Ureter (tissue), 1 donor: Measurements from ENCODE around the gene HYAL4. TPM values are rescaled to one million over a fixed set of nuclear protein-coding genes. Genes with fewer than 3 reads are reported as not detected.
"Not testable (repeated sequence)": the region's sequence is repeated elsewhere in the genome, so short reads cannot be mapped to it uniquely, and the experiment has no call there.

Source experiments
- DNase-seq: peaks from one replicate; pipeline ENCODE4 v3.0.0-alpha.2; 2020; ENCODE audit warnings: low spot score
- total RNA-seq: library from RNA; stranded (reverse); gene quantifications from one replicate; pipeline ENCODE4 v1.2.4, GENCODE V29; 2023
- donor health status: DM: yes; HTN: yes; CAD: no.

Gene HYAL4
- 0.23 TPM for total RNA-seq

GRCh38 chr7:123844712-123845219, at the start of gene HYAL4:
Gene HYAL4 (plus strand): TSS chr7:123845169. CDS start chr7:123868274, 23,105 bp downstream.
- no peak for DNase-seq

GRCh38 chr7:123795917-123796316, 49.1 kb upstream of the HYAL4 start:
- no peak for DNase-seq

GRCh38 chr7:123796568-123796967, 48.4 kb upstream of the HYAL4 start:
- DNase-seq = no peak

- DNase-seq = no peak
Observed at GRCh38 chr7:123797673-123798531, 47.1 kb upstream of the HYAL4 start.

GRCh38 chr7:123798532-123799188, 46.3 kb upstream of the HYAL4 start:
- DNase-seq = no peak

GRCh38 chr7:123802249-123802648, 42.7 kb upstream of the HYAL4 start:
- DNase-seq = no peak

GRCh38 chr7:123805287-123805686, 39.7 kb upstream of the HYAL4 start:
- no peak for DNase-seq

- no peak for DNase-seq
Observed at GRCh38 chr7:123809471-123809870, 35.5 kb upstream of the HYAL4 start.

GRCh38 chr7:123811056-123811455, 33.9 kb upstream of the HYAL4 start:
- no peak for DNase-seq

- no peak for DNase-seq
Observed at GRCh38 chr7:123816916-123817315, 28.1 kb upstream of the HYAL4 start.

- DNase-seq = no peak
Observed at GRCh38 chr7:123819001-123819400, 26.0 kb upstream of the HYAL4 start.

- DNase-seq = not testable (repeated sequence)
Observed at GRCh38 chr7:123819795-123820194, 25.2 kb upstream of the HYAL4 start.

GRCh38 chr7:123820864-123821263, 24.1 kb upstream of the HYAL4 start:
- DNase-seq = no peak

- DNase-seq = no peak
Observed at GRCh38 chr7:123821320-123821719, 23.6 kb upstream of the HYAL4 start.

GRCh38 chr7:123823898-123824753, 20.8 kb upstream of the HYAL4 start:
- DNase-seq = no peak

GRCh38 chr7:123824754-123825067, 20.3 kb upstream of the HYAL4 start:
- no peak for DNase-seq

GRCh38 chr7:123828805-123829204, 16.2 kb upstream of the HYAL4 start:
- DNase-seq = no peak

- DNase-seq = no peak
Observed at GRCh38 chr7:123836656-123837055, 8.3 kb upstream of the HYAL4 start.

GRCh38 chr7:123839106-123839505, 5.9 kb upstream of the HYAL4 start:
- DNase-seq = not testable (repeated sequence)

GRCh38 chr7:123844142-123844541, 827 bp upstream of the HYAL4 start:
- not testable (repeated sequence) for DNase-seq

- DNase-seq = no peak
Observed at GRCh38 chr7:123845823-123846216, 851 bp downstream of the HYAL4 start.

- DNase-seq = no peak
Observed at GRCh38 chr7:123846217-123846891, 1.4 kb downstream of the HYAL4 start.
